MCF 10A (cell line): ENCODE data around the gene CLDN10. TPM values are rescaled to one million over a fixed set of nuclear protein-coding genes. Genes with fewer than 3 reads are reported as not detected.

Experiments
- BruUV-seq: library from RNA; stranded (reverse); fragments of 400-500 nt; replicated peaks from 2 replicates; lab custom pipeline; 2021; lab: Mats Ljungman, UMichigan
- CTCF ChIA-PET: fragments of 300-600 bp; sonication (Branson Sonifier 250); formaldehyde crosslinking; extraction: SDS; loops from one replicate; lab custom pipeline; 2021; ENCODE audit warnings: antibody characterized with exemption, inconsistent platforms; lab: Yijun Ruan, JAX
- POLR2A ChIA-PET: fragments of 300-600, 350-650 bp; sonication (Branson Sonifier 250); formaldehyde crosslinking; extraction: SDS; loops from one replicate; lab custom pipeline; 2020; ENCODE audit warnings: antibody characterized with exemption, inconsistent platforms; lab: Yijun Ruan, JAX
- DNase-seq: peaks from one replicate; pipeline ENCODE4 v3.0.0-alpha.2; 2018; ENCODE audit not compliant: unreplicated experiment
- H3K27ac Mint-ChIP-seq: one replicate; pipeline ENCODE4 v1.8.0; 2022; ENCODE audit warnings: mild to moderate bottlenecking, low read depth, mixed read lengths; ENCODE audit not compliant: unreplicated experiment
- H3K27me3 Mint-ChIP-seq: one replicate; pipeline ENCODE4 v1.8.0; 2022; ENCODE audit warnings: mixed read lengths; ENCODE audit not compliant: insufficient read depth, unreplicated experiment
- H3K36me3 Mint-ChIP-seq: one replicate; pipeline ENCODE4 v1.8.0; 2022; ENCODE audit warnings: mild to moderate bottlenecking, moderate library complexity, mixed read lengths; ENCODE audit not compliant: insufficient read depth, unreplicated experiment
- H3K4me1 Mint-ChIP-seq: one replicate; pipeline ENCODE4 v1.8.0; 2022; ENCODE audit warnings: mixed read lengths; ENCODE audit not compliant: insufficient read depth, unreplicated experiment
- H3K4me3 Mint-ChIP-seq: one replicate; pipeline ENCODE4 v1.8.0; 2022; ENCODE audit warnings: mild to moderate bottlenecking, moderate library complexity, mixed read lengths; ENCODE audit not compliant: unreplicated experiment
- H3K9me3 Mint-ChIP-seq: one replicate; pipeline ENCODE4 v1.8.0; 2022; ENCODE audit warnings: mixed read lengths; ENCODE audit not compliant: unreplicated experiment
- CTCF ChIP-seq: fragments of 200-600 bp; IDR thresholded peaks from one replicate; pipeline ENCODE4 v1.8.0; 2022; ENCODE audit warnings: antibody characterized with exemption, mild to moderate bottlenecking; ENCODE audit not compliant: unreplicated experiment
- intact Hi-C: fragments of 100-400 bp; cut with micrococcal nuclease; formaldehyde crosslinking; loops from 2 replicates; pipeline ENCODE4 v1.14.1; 2022
- total RNA-seq: library from RNA; stranded (reverse); gene quantifications from 2 replicates; pipeline ENCODE4 v1.2.3, GENCODE V29; 2022

CLDN10 gene
- total RNA-seq, 1 experiment from 2014 or later, result not detected

GRCh38 chr13:95570016-95570415, 17.5 kb downstream of the CLDN10 start:
- intact Hi-C loops, result no loop called here
- Mint-ChIP-seq H3K36me3 (no peaks in the 10 kb centered on the region), H3K9me3 (no peaks in the 10 kb centered on the region), H3K27me3 (no peaks in the 10 kb centered on the region), H3K4me3 (no peak overlapping the region), H3K27ac (no peak overlapping the region), H3K4me1 (peaks cover 31% of the 10 kb centered on the region)
- no peak for TF ChIP-seq CTCF
- BruUV-seq, result no TSS peak
- POLR2A ChIA-PET, result interaction anchor here (0.7 to 1.6 kb wide), 2 partner anchors 107 to 1016 kb away, joined by 3 to 5 read pairs; partner anchors contain the start of gene DNAJC3
- peak; percentile 34 for DNase-seq
- CTCF ChIA-PET, result interaction anchor here (0.6 to 1.2 kb wide), 6 partner anchors 13 to 245 kb away, joined by 3 to 6 read pairs (median 3); no protein-coding TSS in a partner anchor

GRCh38 chr13:95571941-95572340, 19.4 kb downstream of the CLDN10 start:
- Mint-ChIP-seq H3K36me3 (peaks cover 5% of the 10 kb centered on the region), H3K4me1 (peaks cover 28% of the 10 kb centered on the region), H3K9me3 (no peaks in the 10 kb centered on the region), H3K4me3 (no peak overlapping the region), H3K27ac (no peak overlapping the region), H3K27me3 (no peaks in the 10 kb centered on the region)
- no peak for TF ChIP-seq CTCF
- no TSS peak for BruUV-seq
- intact Hi-C loops, result no loop called here
- ChIA-PET POLR2A (interaction anchor here (0.7 to 3.4 kb wide), 8 partner anchors 8 to 253 kb away, joined by 3 to 16 read pairs (median 4); partner anchors contain the start of gene DZIP1), CTCF (interaction anchor here (0.9 to 2.4 kb wide), 8 partner anchors 8 to 262 kb away, joined by 3 to 16 read pairs (median 4); no protein-coding TSS in a partner anchor)
- DNase-seq, result no peak

GRCh38 chr13:95573221-95573620, 20.7 kb downstream of the CLDN10 start:
- H3K4me1 Mint-ChIP-seq, result peaks cover 28% of the 10 kb centered on the region
- peak overlapping the region; percentile 49 for H3K27ac Mint-ChIP-seq
- CTCF ChIA-PET, result interaction anchor here (0.6 to 2.4 kb wide), 8 partner anchors 9 to 1405 kb away, joined by 3 to 16 read pairs (median 4); no protein-coding TSS in a partner anchor
- TF ChIP-seq CTCF, result no peak
- peaks cover 10% of the 10 kb centered on the region for H3K36me3 Mint-ChIP-seq
- POLR2A ChIA-PET, result interaction anchor here (0.7 to 3.4 kb wide), 9 partner anchors 8 to 744 kb away, joined by 3 to 16 read pairs (median 5); partner anchors contain the start of genes DNAJC3 and DZIP1
- H3K27me3 Mint-ChIP-seq, result no peaks in the 10 kb centered on the region
- no TSS peak for BruUV-seq
- no peak overlapping the region for H3K4me3 Mint-ChIP-seq
- intact Hi-C loops, result no loop called here
- peak; percentile 99 for DNase-seq
- H3K9me3 Mint-ChIP-seq, result no peaks in the 10 kb centered on the region

GRCh38 chr13:95579303-95579702, 26.8 kb downstream of the CLDN10 start:
- intact Hi-C loops, result no loop called here
- Mint-ChIP-seq H3K4me3 (no peak overlapping the region), H3K27ac (no peak overlapping the region), H3K27me3 (no peaks in the 10 kb centered on the region), H3K4me1 (no peaks in the 10 kb centered on the region), H3K9me3 (no peaks in the 10 kb centered on the region), H3K36me3 (peaks cover 28% of the 10 kb centered on the region)
- no peak for DNase-seq
- POLR2A ChIA-PET, result no interaction called here
- BruUV-seq, result no TSS peak
- CTCF ChIA-PET, result interaction anchor here (0.7 kb wide), 1 partner anchor 99 kb away, joined by 8 read pairs; no protein-coding TSS in a partner anchor
- no peak for TF ChIP-seq CTCF
